GM21717 (cell line): Measurements from ENCODE around the gene CDKL4.
"Not testable (repeated sequence)": the region's sequence is repeated elsewhere in the genome, so short reads cannot be mapped to it uniquely, and the experiment has no call there.

Experiments
- ATAC-seq: cut with Tn5 transposase; IDR thresholded peaks from one replicate; pipeline ENCODE4 v1.9.1; 2021; ENCODE audit warnings: mild to moderate bottlenecking, moderate library complexity; ENCODE audit not compliant: unreplicated experiment

The CDKL4 gene

DNA sequence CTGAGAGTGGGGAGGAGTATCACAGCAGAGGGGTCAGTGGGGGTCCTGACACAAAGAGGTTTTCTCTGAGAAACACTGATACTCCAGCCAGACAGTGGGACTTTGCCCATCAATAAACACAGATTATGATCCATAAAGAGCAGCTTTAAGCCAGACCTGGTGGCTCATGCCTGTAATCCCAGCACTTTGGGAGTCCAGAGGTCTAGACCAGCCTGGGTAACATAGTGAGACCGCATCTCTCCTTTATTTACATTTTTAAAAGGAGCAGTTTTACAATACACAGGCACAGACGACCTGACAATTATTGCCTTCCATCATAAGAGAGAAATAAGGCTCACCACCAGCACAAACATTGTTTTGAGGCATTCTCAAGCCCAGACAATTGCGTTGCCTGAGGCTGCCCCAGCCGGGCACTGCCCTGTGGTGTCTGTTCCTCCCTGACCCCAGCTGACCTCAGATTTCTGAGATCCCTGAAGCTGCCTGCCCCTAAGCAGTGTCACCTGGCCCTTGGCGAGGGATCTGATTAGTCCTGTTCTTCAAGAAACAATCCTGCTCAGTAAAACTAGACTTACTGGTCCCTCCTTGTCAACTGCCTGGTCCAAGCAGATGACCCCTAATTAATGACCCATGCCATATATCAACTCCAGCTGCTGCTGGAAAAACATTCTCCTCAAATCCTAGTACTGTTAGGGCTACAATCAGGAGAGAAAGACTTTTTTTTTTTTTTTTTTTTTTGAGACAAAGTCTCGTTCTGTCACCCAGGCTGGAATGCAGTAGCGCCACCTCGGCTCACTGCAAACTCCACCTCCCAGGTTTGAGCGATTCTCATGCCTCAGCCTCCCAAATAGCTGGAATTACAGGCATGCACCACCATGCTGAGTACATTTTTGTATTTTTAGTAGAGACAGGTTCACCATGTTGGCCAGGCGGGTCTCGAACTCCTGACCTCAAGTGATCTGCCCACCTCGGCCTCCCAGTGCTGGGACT lies 63.5 kb downstream of the CDKL4 start:
- ATAC-seq: no peak

DNA sequence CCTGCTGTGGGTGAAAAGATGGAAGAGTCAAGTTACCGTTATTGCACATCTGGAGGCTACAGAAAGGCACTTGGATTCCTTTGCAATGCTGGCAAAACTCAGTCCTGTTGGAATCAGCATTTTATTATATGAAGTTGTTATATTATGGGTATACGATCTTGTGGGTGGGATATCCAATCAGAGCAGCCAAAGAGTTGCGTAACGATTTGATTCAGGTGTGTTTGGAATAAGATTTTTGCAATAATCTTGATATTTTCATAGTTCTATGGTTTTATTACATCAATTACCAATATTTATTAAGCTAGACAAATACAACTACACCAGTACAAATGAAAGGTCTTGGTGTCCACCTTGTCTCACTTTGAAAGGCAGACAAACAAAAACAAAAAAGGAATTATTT lies 65.0 kb downstream of the CDKL4 start:
- ATAC-seq: no peak

DNA sequence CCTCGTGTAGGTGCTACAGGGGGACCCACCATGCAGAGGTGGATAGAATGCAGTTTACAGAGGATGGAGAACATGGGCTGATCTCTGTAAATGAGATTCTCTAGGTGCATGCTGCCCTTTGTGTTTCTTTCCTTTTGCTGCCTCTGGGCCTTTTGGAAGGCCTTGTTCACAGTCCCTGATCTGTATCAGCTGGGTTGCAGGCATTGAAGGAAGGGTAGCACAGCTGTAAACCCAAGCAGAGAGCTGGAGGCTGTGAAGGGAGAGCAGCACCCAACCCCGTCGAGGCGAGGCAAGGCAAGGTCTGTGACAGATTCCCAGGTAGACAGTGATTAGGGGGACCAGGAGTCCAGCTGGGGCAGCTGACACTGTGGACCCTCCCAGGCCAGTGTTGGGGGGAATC lies 66.8 kb downstream of the CDKL4 start:
- no peak for ATAC-seq

DNA sequence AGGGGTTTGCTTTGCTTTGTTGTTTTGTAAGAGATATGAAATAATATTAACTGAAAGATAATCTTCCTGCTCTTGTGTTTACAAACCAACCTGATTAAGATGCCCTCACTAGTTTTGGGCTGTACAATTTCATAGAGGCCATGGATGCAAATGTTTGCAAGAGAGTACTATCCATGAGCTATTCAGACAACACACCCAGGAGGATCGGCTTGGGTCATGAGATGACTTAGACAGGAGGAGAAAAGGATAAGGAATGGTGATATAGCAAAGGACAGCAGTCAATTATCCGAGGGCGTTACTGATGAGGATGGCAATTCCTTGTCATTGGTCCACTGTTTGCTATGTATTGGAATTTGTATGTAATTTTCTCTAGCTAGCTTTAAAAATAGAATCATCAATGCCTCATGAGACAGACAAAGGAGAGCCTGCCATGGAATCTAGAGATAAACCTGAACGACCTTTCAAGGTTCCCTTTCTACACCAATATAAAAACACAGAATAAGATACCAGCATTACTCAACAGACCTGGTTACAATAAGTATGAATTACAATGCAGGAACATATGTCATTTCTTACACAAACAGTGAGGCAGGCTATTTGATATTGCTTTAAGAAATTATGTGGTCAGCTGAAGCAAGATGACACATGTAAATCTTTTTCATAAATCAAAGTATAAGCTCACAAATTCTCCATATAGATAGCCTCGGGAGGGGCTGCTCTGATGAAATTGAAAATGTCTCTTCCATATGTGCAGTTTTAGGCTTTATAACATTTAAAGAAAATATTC lies 68.6 kb downstream of the CDKL4 start:
- ATAC-seq: no peak

DNA sequence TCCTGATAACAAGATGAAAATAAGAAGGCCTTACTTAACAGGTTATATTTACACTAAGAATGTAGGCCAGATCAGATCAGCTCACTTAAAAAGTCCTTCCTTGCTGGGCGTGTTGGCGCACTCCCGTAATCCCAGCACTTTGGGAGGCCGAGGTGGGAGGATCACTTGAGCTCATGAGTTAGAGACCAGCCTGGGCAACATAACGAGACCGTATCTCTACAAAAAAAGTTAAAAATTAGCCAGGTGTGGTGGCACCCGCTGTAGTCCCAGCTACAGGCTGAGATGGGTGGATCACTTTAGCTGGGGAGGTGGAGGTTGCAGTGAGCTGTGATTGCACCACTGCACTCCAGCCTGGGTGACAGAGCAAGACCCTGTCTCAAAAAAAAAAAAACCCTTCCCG lies 69.7 kb downstream of the CDKL4 start:
- ATAC-seq: no peak

DNA sequence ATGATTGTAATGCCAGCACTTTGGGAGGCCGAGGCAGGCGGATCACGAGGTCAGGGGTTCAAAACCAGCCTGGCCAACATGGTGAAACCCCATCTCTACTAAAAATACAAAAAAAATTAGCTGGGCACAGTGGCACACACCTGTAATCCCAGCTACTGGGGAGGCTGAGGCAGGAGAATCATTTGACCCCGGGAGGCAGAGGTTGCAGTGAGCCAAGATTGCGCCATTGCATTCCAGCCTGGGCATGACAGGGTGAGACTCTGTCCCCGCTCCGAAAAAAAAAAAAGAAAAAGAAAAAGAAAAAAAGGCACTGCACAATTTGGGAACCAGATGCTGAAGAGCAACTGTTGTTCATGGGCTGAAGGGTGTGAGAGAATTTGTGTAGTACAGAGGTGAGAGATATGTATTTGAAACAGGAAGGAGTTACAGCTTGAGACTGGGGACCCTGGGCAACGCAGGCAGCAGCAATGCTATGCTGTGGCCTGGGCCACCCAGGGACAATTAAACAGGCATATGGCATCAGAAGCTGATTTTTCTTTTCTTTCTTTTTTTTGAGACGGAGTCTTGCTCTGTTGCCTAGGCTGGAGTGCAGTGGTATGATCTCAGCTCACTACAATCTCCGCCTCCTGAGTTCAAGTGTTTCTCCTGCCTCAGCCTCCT lies 71.6 kb downstream of the CDKL4 start:
- ATAC-seq: not testable (repeated sequence)

DNA sequence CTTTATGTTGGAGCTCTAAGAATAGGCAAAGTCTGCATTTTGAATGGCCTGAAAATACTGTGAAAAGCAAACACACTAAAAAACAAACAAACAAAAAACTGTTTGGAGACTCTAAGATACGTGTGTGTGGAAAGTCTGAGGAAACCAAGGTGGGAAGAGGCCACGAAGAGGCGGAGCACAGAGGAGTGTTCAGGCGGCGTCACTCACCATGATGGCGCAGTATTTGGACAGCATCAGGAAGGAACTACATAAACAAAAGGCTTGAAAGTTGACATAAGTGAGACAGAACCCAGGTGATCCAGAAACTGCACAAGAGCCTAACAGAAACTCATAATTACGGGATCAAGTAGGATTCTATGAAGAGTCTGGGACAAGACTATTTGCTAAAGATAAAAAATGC lies 72.1 kb downstream of the CDKL4 start:
- ATAC-seq: no peak

DNA sequence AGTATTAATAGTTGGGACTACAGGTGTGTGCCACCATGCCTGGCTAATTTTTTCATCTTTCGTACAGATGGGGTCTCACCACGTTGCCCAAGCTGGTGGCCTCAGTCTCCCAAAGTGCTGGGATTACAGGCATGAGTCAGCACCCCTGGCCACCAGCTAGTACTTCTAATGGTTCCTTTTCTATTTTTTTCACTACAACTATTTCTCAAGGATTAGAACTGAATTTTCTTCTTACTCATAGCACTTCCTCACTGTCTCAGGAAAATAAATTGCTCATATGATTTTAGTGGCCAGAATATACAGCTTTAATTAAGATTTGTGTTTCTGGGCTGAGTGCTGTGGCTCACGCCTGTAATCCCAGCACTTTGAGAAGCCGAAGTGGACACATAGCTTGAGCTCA lies 79.7 kb downstream of the CDKL4 start:
- no peak for ATAC-seq

DNA sequence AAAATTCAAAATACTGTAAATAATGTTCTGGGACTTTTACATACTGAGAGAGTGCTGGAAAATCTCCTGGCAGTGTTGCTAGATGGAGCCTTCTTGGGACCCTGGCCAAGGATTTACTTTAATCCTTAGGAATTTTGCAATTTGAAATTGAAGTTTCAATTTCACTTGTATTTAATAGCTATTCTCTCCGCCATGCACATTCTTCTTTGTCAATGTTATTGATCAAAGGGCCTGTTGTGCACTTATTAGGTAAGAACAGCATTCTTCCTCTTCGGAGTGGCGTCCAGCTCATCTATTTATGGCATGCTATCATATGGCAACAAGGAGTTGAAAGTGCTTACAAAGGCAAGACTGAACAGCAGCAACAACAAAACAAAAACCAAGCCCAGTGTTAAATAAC lies 82.8 kb downstream of the CDKL4 start:
- no peak for ATAC-seq

DNA sequence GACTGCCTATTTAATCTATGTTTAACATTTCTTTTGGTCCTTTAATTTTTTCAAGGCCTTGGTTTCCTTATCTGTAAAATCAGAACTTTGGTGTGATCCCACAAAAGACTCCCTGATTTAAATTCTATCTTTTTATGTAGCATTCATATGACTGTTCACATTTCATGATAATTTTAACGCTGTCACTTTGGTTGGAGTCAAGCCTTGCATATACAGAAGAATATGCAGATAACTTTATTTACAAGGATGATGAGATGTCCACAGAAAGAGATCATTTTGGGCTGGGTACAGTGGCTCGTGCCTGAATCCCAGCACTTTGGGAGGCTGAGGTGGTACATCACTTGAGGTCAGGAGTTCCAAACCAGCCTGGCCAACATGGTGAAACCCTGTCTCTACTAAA lies 84.5 kb downstream of the CDKL4 start:
- no peak for ATAC-seq

DNA sequence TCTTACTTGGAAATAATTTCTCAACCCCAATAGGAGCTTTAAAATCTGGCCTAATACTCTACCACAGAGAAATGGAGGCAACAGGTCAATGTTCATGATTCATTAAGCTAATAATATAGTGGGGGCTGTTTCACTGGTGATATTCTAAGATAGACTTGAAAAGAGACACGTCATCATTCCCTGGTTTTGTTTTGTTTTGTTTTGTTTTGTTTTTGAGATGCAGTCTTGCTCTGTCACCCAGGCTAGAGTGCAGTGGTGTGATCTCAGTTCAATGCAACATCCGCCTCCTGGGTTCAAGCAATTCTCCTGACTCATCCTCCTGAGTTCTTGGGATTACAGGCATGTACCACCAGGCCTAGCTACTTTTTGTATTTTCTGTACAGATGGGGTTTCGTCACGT lies 85.4 kb downstream of the CDKL4 start:
- no peak for ATAC-seq

DNA sequence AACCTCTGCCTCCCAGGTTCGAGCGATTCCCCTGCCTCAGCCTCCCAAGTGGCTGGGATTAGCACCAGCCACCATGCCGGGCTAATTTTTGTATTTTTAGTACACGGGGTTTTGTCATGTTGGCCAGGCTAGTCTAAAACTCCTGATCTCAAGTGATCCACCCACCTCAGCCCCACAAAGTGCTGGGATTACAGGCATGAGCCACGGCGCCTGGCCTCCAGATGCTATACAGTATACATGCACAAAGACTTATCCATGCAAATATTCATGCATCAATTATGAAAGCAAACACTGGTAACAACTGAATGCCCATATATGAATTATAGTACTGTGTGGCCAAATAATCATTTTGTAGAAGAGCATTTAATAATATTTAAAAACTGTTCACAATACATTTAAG lies 86.9 kb downstream of the CDKL4 start:
- no peak for ATAC-seq

DNA sequence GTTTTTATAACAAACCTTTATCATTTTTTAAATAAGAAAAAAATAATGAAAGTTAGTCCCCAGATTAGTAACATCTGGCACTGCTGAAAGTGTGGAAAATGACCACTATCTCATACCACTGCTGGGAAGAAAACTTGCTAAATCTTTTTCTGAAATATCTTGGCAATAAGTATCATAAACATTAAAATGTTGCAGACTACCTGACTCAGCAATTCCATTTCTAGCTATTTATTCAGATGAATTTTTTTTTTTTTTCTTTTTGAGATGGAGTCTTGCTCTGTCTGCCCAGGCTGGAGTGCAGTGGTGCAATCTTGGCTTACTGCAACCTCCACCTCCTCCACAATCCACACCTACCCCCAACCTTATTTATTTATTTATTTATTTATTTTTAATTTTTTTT lies 87.7 kb downstream of the CDKL4 start:
- no peak for ATAC-seq

DNA sequence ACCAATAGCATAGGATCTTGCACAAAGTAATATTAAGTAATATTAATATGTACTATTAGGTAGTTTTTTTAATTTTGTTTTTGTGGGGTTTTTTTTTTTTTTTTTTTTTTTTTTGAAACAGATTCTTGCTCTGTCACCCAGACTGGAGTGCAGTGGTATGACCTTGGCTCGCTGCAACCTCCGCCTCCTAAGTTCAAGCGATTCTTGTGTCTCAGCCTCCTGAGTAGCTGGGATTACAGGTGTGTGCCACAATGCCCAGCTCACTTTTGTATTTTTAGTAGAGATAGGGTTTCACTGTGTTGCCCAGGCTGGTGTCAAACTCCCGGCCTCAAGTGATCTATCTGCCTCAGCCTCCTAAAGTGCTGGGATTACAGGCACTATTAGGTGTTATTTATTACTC lies 88.2 kb downstream of the CDKL4 start:
- not testable (repeated sequence) for ATAC-seq

DNA sequence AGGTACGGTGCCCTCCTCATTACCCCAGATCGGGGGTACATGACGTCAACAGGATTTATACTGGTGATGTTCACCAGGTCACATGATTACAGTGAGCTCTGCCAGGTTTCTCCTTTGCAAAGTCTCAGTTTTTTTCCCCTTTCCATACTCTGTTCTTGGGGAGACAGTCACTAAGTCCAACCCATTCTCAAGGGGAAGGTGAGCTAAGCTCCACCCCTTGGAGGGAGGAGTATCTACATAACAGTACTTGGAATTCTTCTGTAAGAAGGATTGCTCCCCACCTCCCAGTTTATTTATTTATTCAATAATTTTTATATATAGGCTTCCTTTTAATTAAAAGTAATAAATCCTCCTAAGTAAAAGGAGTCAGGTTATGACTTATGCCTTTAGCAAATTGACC lies 88.8 kb downstream of the CDKL4 start:
- no peak for ATAC-seq

DNA sequence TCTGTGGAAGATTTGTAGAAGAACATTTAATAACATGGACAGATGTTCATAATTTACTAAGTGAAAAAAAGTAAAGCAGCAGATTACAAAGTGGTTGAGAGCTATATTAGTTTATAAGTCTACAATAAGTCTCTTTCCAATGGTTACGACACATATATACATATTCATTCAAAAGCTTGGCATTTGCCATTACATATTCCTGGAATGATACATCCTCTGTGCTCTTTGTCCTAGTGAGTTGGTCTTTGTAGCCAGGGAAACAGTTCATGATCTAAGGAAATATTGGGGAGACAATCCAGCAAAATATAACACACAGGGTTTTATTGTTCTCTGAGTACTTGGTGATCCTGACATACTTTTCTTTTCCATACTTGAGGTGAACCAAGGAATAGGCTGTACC lies 90.5 kb downstream of the CDKL4 start:
- no peak for ATAC-seq

DNA sequence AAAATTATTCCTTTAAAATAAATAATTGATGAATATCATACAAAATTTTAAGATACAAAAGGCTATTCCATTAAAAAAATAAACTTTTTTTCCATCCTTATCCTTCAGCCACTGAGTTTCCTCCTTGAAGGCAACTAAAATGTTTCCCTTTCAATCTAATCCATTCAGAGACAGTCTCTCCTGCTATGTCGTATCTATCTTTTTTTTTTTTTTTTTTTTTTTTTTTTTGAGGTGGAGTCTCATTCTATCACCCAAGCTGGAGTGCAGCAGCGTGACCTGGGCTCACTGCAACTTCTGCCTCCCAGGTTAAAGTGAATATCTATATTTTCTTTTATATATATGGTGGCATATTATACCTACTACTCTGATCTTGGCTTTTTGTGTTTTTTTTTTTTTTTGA lies 91.3 kb downstream of the CDKL4 start:
- ATAC-seq: no peak

DNA sequence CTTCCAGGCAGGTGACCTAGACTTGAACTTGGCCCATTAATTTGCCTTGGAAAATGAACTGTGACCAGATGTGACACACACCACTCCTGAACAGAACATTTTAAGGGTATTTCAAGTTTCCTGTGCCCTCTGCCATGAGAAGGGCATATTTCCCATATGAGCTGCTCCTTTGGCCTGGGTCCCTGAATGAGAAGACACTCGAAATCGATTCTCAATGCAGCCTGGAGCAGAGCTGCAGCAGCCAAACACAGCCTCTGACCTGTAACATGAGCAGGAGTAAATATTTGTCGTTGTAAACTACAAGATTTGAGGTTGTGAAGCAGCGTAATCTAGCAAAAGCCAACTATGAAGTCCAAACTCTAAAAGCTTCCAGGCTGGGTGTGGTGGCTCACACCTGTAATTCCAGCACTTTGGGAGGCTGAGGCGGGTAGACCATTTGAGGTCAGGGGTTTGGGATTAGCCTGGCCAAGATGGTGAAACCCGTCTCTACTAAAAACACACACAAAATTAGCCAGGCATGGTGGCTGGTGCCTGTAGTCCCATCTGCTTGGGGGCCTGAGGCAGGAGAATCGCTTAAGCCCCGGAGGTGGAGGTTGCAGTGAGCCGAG lies 92.8 kb downstream of the CDKL4 start:
- no peak for ATAC-seq

DNA sequence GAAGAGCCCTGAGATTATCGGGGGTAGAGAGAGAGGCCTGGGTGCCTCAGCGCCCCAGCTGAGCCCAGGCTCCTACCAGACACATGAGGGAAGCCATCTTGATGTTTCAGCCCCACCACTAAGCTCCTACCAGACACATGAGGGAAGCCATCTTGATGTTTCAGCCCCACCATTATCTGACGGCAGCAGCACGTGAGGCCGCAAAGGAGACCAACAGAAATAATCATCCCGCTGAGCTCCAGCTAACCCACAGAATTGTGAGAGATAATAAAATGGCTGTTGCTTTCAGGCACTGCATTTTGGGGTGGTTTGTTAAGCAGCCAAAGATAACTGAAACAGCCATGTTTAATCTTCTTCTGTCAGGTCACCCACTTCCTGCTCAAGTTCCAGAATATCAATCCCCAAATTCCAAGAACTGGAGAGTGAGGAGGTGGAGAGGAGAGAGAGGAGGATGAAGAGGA lies 93.6 kb downstream of the CDKL4 start:
- ATAC-seq: no peak

DNA sequence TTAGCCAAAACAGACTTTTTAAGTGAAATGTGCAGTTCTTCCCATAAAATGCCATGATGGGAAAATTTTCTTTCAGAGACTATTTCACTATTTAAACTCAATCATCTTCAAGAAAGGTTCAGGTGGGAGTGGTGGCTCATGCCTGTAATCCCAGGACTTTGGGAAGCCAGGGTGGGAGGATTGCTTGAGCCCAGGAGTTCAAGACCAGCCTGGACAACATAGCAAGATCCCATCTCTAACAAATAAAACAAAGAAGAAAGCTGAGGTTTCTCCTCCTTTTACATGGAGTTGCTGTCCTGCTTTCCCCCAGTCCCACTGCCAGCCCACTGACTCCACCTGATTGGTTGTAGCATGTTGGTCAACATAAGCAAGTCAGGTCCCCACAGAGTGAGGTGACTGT lies 97.1 kb downstream of the CDKL4 start:
- no peak for ATAC-seq

DNA sequence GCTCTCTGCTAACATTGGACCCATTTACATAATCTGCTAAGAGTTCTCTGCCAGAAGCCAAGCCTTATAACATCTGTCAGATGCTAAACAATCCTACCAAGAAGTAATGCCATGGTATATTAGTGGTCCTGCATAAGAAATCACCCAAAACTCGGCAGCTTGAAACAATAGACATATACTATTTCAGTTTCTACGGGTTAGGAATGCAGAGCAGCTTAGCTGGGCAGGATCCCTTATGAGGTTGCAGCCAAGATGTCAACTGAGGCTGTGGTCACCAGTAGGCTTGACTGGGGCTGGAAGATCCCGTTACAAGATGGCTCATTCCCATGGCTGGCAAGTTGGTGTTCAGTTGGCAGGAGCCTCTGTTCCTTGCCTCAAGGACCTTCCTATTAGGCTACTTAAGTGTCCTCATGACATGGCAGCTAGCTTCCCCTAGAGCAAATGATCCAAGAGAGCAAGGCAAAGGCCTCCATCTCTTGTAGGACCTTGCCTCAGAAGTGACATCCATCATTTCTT lies 97.8 kb downstream of the CDKL4 start:
- no peak for ATAC-seq
